ENCODE data around the gene TRAF6.

- no peak for TF ChIP-seq CTCF (optimal IDR thresholded peaks at IDR 0.05 in 1 of 3, IDR thresholded peaks at IDR 0.05 in 1 of 3, conservative IDR thresholded peaks at IDR 0.05 in 1 of 3; ENCODE audit: extremely low read depth in 1 of 3, insufficient read depth in 2 of 3, low read length in 3 of 3)
- no peak for TF ChIP-seq EZH2 (IDR thresholded peaks at IDR 0.05; ENCODE audit: low read length)
Measured at GRCh38 chr11:36534276-36534840, 24.3 kb upstream of the TRAF6 start.

Measured in keratinocyte (primary cell).